GM23338 (cell line): ENCODE measurements around the gene WWOX. TPM values are rescaled to one million over a fixed set of nuclear protein-coding genes. Genes with fewer than 3 reads are reported as not detected.
A peak's percentile ranks its signal among the peaks of the same experiment; 100 is the strongest.

Experiments used
- ATAC-seq: fragments of 200-7000 bp; cut with Tn5 transposase; 3 replicates; pipeline ENCODE4 v1.9.1; 2020
- DNase-seq: peaks from one replicate; pipeline ENCODE4 v3.0.0-alpha.2; 2015; ENCODE audit warnings: low spot score
- H2AFZ ChIP-seq: fragments of 200-600 bp; sonication (generic); 2 replicates; pipeline ENCODE4 v1.8.0; 2016; ENCODE audit warnings: antibody characterized with exemption, mild to moderate bottlenecking, moderate library complexity
- H3F3A ChIP-seq: fragments of 200-600 bp; sonication (generic); replicated peaks from 2 replicates; pipeline ENCODE4 v1.8.0; 2017; ENCODE audit warnings: antibody characterized with exemption, mixed run types, low read depth
- H3K27ac ChIP-seq: fragments of 200-600 bp; sonication (generic); 2 replicates; pipeline ENCODE4 v1.6.1; 2016; ENCODE audit warnings: low read depth
- H3K27me3 ChIP-seq: fragments of 200-600 bp; sonication (generic); 2 replicates; pipeline ENCODE4 v1.8.0; 2016; ENCODE audit warnings: mild to moderate bottlenecking, mixed run types, moderate library complexity; ENCODE audit not compliant: insufficient read depth
- H3K36me3 ChIP-seq: fragments of 200-600 bp; sonication (generic); 2 replicates; pipeline ENCODE4 v1.8.0; 2016; ENCODE audit warnings: mild to moderate bottlenecking; ENCODE audit not compliant: insufficient read depth
- H3K4me1 ChIP-seq: fragments of 200-600 bp; sonication (generic); 2 replicates; pipeline ENCODE4 v1.8.0; 2016; ENCODE audit warnings: mild to moderate bottlenecking, moderate library complexity; ENCODE audit not compliant: insufficient read depth
- H3K4me2 ChIP-seq: fragments of 200-600 bp; sonication (generic); 2 replicates; pipeline ENCODE4 v1.7.1; 2017; ENCODE audit warnings: mixed run types
- H3K4me3 ChIP-seq: fragments of 200-600 bp; sonication (generic); 2 replicates; pipeline ENCODE4 v1.6.1; 2016; ENCODE audit warnings: mixed run types
- H3K79me2 ChIP-seq: fragments of 200-600 bp; sonication (generic); replicated peaks from 2 replicates; pipeline ENCODE4 v1.8.0; 2017; ENCODE audit warnings: mild to moderate bottlenecking; ENCODE audit not compliant: insufficient read depth
- H3K9me2 ChIP-seq: fragments of 200-600 bp; sonication (generic); 2 replicates; pipeline ENCODE4 v1.8.0; 2017; ENCODE audit not compliant: insufficient read depth
- H4K20me1 ChIP-seq: fragments of 200-600 bp; sonication (generic); replicated peaks from 2 replicates; pipeline ENCODE4 v1.8.0; 2017; ENCODE audit warnings: mild to moderate bottlenecking; ENCODE audit not compliant: insufficient read depth
- H3K27ac Mint-ChIP-seq: 2 replicates; pipeline ENCODE4 v1.8.0; 2020; ENCODE audit warnings: inconsistent platforms, mild to moderate bottlenecking, moderate library complexity, mixed read lengths
- H3K27me3 Mint-ChIP-seq: 3 replicates; pipeline ENCODE4 v1.8.0; 2022; ENCODE audit warnings: low read depth, mild to moderate bottlenecking, moderate library complexity, mixed read lengths, inconsistent platforms; ENCODE audit not compliant: insufficient read depth, poor library complexity
- H3K36me3 Mint-ChIP-seq: 3 replicates; pipeline ENCODE4 v1.8.0; 2021; ENCODE audit warnings: low read depth, mild to moderate bottlenecking, inconsistent platforms, moderate library complexity, mixed read lengths
- H3K4me1 Mint-ChIP-seq: 3 replicates; pipeline ENCODE4 v1.8.0; 2020; ENCODE audit warnings: mild to moderate bottlenecking, inconsistent platforms, mixed read lengths
- H3K4me3 Mint-ChIP-seq: 3 replicates; pipeline ENCODE4 v1.8.0; 2021; ENCODE audit warnings: moderate library complexity, mild to moderate bottlenecking, inconsistent platforms, mixed read lengths
- H3K9me3 Mint-ChIP-seq: 3 replicates; pipeline ENCODE4 v1.8.0; 2020; ENCODE audit warnings: moderate library complexity, mild to moderate bottlenecking, inconsistent platforms, mixed read lengths
- CTCF ChIP-seq, 2 experiments: fragments of 200-600 bp in 1 of 2; sonication (generic) in 1 of 2; conservative IDR thresholded peaks; 2 replicates each; pipeline versions ENCODE4 v1.5.1 to v1.6.1; 2016 to 2017; ENCODE audit warnings: antibody characterized with exemption in 2 of 2, low read depth in 2 of 2, mild to moderate bottlenecking in 2 of 2, moderate library complexity in 1 of 2
- ETS1 ChIP-seq: IDR thresholded peaks from 2 replicates; pipeline ENCODE4 v1.6.1; 2016; ENCODE audit warnings: antibody characterized with exemption
- EZH2 ChIP-seq: fragments of 200-600 bp; sonication (generic); IDR thresholded peaks from one replicate; pipeline ENCODE4 v1.8.0; 2017; ENCODE audit warnings: antibody characterized with exemption, mild to moderate bottlenecking, low read depth; ENCODE audit not compliant: unreplicated experiment
- EZH2phosphoT487 ChIP-seq: fragments of 200-600 bp; sonication (generic); IDR thresholded peaks from one replicate; pipeline ENCODE4 v1.8.1; 2018; ENCODE audit warnings: antibody characterized with exemption; ENCODE audit not compliant: unreplicated experiment
- REST ChIP-seq: IDR thresholded peaks from one replicate; pipeline ENCODE4 v1.6.1; 2018; ENCODE audit warnings: antibody characterized with exemption; ENCODE audit not compliant: unreplicated experiment
- STAT1 ChIP-seq: IDR thresholded peaks from one replicate; pipeline ENCODE4 v1.6.1; 2016; ENCODE audit warnings: antibody characterized with exemption; ENCODE audit not compliant: unreplicated experiment
- ZNF331 ChIP-seq: fragments of 250-450 bp; sonication (Bioruptor Pico); IDR thresholded peaks from 2 replicates; pipeline ENCODE4 v1.5.0; 2020; ENCODE audit warnings: low read depth, mild to moderate bottlenecking, moderate library complexity
- polyA plus RNA-seq: library from polyadenylated mRNA; unstranded; fragments of >200 nt; fragmentation: Nextera tagmentation; extraction: Ambion mirVana; gene quantifications from 2 replicates; pipeline ENCODE4 v1.2.1, GENCODE V29; 2016
- total RNA-seq: library from RNA; depleted of rRNA; stranded (reverse); fragments of >200 nt; shearing (Covaris generic); gene quantifications from 2 replicates; pipeline ENCODE4 v1.2.3, GENCODE V29; 2014

WWOX gene
- total and polyA plus RNA-seq, 2 experiments from 2014 or later: 10.0 to 19.3 TPM

GRCh38 chr16:78553268-78554039 lies 454.0 kb downstream of the WWOX start:
- no peak overlapping the region for H3K4me3 Mint-ChIP-seq
- peaks cover 41% of the 10 kb centered on the region for H3K4me1 Mint-ChIP-seq
- H3K4me1 ChIP-seq: peaks cover 34% of the 10 kb centered on the region
- H3K9me3 Mint-ChIP-seq: no peaks in the 10 kb centered on the region
- H3K36me3 Mint-ChIP-seq: no peaks in the 10 kb centered on the region
- H3K27ac Mint-ChIP-seq: no peak overlapping the region
- TF ChIP-seq EZH2: no peak
- peak; percentile 28 to 50; a peak in 3 of 4 replicates for TF ChIP-seq CTCF (conservative IDR thresholded peaks at IDR 0.05; ENCODE audit: low read depth in 2 of 2)
- DNase-seq (peak; percentile 24), ATAC-seq (peak; percentile 24; the same call in 2 of the 3 replicates)
- no peaks in the 10 kb centered on the region for H4K20me1 ChIP-seq
- H3K36me3 ChIP-seq: no peaks in the 10 kb centered on the region
- H3K79me2 ChIP-seq: no peaks in the 10 kb centered on the region
- H3K9me2 ChIP-seq: no peaks in the 10 kb centered on the region
- H3F3A ChIP-seq: no peaks in the 10 kb centered on the region
- H3K27ac ChIP-seq: no peak overlapping the region
- no peak overlapping the region for H3K4me3 ChIP-seq
- no peak overlapping the region for H2AFZ ChIP-seq
- no peak overlapping the region for H3K4me2 ChIP-seq
- no peaks in the 10 kb centered on the region for H3K27me3 Mint-ChIP-seq
- no peaks in the 10 kb centered on the region for H3K27me3 ChIP-seq

- no peaks in the 10 kb centered on the region for H3F3A ChIP-seq
- no peak overlapping the region for H2AFZ ChIP-seq
- H3K4me1 Mint-ChIP-seq: peaks cover 21% of the 10 kb centered on the region
- no peak overlapping the region for H3K4me3 Mint-ChIP-seq
- H3K36me3 ChIP-seq: no peaks in the 10 kb centered on the region
- H3K9me2 ChIP-seq: no peaks in the 10 kb centered on the region
- H3K79me2 ChIP-seq: no peaks in the 10 kb centered on the region
- peaks cover 3% of the 10 kb centered on the region; the same call in 1 of the 3 replicates for H3K9me3 Mint-ChIP-seq
- H3K27me3 Mint-ChIP-seq: no peaks in the 10 kb centered on the region
- no peaks in the 10 kb centered on the region for H3K36me3 Mint-ChIP-seq
- peaks cover 12% of the 10 kb centered on the region; the same call in 1 of the 2 replicates for H3K4me1 ChIP-seq
- H4K20me1 ChIP-seq: no peaks in the 10 kb centered on the region
- H3K4me3 ChIP-seq: no peak overlapping the region
- H3K27me3 ChIP-seq: no peaks in the 10 kb centered on the region
- DNase-seq (no peak), ATAC-seq (no peak)
- H3K27ac ChIP-seq: no peak overlapping the region
- H3K27ac Mint-ChIP-seq: no peak overlapping the region
- H3K4me2 ChIP-seq: no peak overlapping the region
- TF ChIP-seq STAT1 (no peak), EZH2phosphoT487 (no peak), ETS1 (no peak), ZNF331 (no peak), EZH2 (no peak), REST (no peak)
Measured at GRCh38 chr16:78556421-78556820, 457.0 kb downstream of the WWOX start.
